ENCODE measurements around the gene GSG1L. TPM values are rescaled to one million over a fixed set of nuclear protein-coding genes. Genes with fewer than 3 reads are reported as not detected.
A peak's percentile ranks its signal among the peaks of the same experiment; 100 is the strongest.

Gene GSG1L
- total RNA-seq, 1 donor from 2014 or later = 1.6 TPM

GRCh38 chr16:27829975-27830374 lies 233.5 kb downstream of the GSG1L start:
- ATAC-seq = no peak
- Histone ChIP-seq H3K36me3 (no peaks in the 10 kb centered on the region), H3K9me3 (no peaks in the 10 kb centered on the region), H3K27me3 (no peaks in the 10 kb centered on the region), H3K4me1 (no peaks in the 10 kb centered on the region), H3K27ac (no peak overlapping the region), H3K4me3 (no peak overlapping the region)
- DNase-seq = peak; percentile 22
- TF ChIP-seq CTCF (IDR thresholded peaks at IDR 0.05) = no peak
- intact Hi-C loops (cut with DNase I) = loop anchor here (10.0 kb wide), 1 partner anchor 75 kb away; no protein-coding TSS in a partner anchor

- ATAC-seq = no peak
- Histone ChIP-seq H3K4me1 (no peaks in the 10 kb centered on the region), H3K9me3 (no peaks in the 10 kb centered on the region), H3K36me3 (no peaks in the 10 kb centered on the region), H3K27ac (no peak overlapping the region), H3K4me3 (no peak overlapping the region), H3K27me3 (no peaks in the 10 kb centered on the region)
- TF ChIP-seq CTCF (IDR thresholded peaks at IDR 0.05) = no peak
- DNase-seq = peak; percentile 28
- intact Hi-C loops (cut with DNase I) = no loop called here
These were observed 234.8 kb downstream of the GSG1L start for GRCh38 chr16:27828671-27829070.

GRCh38 chr16:27827765-27828164 lies 235.7 kb downstream of the GSG1L start:
- H3K4me1 ChIP-seq = no peaks in the 10 kb centered on the region
- no peaks in the 10 kb centered on the region for H3K36me3 ChIP-seq
- intact Hi-C loops (cut with DNase I) = no loop called here
- no peak for TF ChIP-seq CTCF (IDR thresholded peaks at IDR 0.05)
- no peak overlapping the region for H3K27ac ChIP-seq
- no peaks in the 10 kb centered on the region for H3K27me3 ChIP-seq
- peak; percentile 7 for DNase-seq
- ATAC-seq = no peak
- no peak overlapping the region for H3K4me3 ChIP-seq
- H3K9me3 ChIP-seq = no peaks in the 10 kb centered on the region

GRCh38 chr16:27826893-27827289 lies 236.6 kb downstream of the GSG1L start:
- H3K36me3 ChIP-seq = no peaks in the 10 kb centered on the region
- DNase-seq (no peak), ATAC-seq (no peak)
- H3K9me3 ChIP-seq = no peaks in the 10 kb centered on the region
- intact Hi-C loops (cut with DNase I) = no loop called here
- TF ChIP-seq CTCF (IDR thresholded peaks at IDR 0.05) = no peak
- no peak overlapping the region for H3K4me3 ChIP-seq
- no peaks in the 10 kb centered on the region for H3K4me1 ChIP-seq
- no peak overlapping the region for H3K27ac ChIP-seq
- no peaks in the 10 kb centered on the region for H3K27me3 ChIP-seq

- peak; percentile 40 for DNase-seq
- Histone ChIP-seq H3K36me3 (no peaks in the 10 kb centered on the region), H3K27me3 (no peaks in the 10 kb centered on the region), H3K4me3 (no peak overlapping the region), H3K4me1 (no peaks in the 10 kb centered on the region), H3K9me3 (no peaks in the 10 kb centered on the region), H3K27ac (no peak overlapping the region)
- no peak for TF ChIP-seq CTCF (IDR thresholded peaks at IDR 0.05)
- ATAC-seq = no peak
- intact Hi-C loops (cut with DNase I) = no loop called here
These were observed 237.2 kb downstream of the GSG1L start for GRCh38 chr16:27826081-27826892.

Data from upper lobe of right lung (tissue), 1 donor.